ENCODE measurements around the gene HOXC10. TPM values are rescaled to one million over a fixed set of nuclear protein-coding genes. Genes with fewer than 3 reads are reported as not detected.

The HOXC10 gene
- total and polyA plus RNA-seq, 2 of the 8 experiments (the other 6 are each of a cell fraction or from before 2014, with no cell fraction given), result not detected

DNA sequence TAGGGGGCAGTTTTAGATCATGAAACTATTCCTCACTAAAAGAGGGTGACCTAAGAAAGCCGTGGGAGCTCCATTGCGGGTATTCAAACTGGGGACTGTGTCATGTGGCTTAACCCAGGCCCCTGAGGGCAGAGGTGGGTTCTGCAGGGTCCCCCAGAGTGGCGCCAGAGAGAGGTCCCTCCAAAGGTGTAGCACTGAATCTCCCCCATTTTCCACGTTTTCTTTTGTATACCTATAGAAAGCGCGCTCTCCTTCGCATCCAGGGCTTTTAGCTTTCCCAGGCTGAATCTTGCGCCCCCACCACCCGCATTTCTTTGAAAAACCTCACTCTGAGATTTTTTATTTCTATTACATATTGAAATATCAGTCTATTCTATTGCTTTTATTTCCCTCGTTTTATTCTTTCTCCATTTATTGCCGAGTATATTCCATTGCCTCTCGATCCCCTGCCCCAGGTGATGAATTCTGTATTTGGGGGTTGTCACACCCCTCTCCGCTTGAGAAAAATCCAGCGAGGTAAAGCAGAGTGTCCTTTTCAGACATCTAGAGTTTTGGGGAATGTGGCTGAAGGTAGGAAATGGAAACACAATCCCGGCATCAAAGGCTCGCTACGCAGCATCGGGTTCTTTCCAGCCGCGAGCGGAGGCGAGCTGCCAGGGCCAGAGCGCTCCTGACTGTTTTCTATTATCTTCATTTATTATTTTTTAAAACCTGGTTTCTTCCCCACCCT is 47.2 kb upstream of the HOXC10 start:
- H3K9ac ChIP-seq (replicated peaks in 1 of 4; ENCODE audit: extremely low read depth in 1 of 4, low read depth in 3 of 4, low read length in 3 of 4), result no peak overlapping the region
- H3K4me2 ChIP-seq (ENCODE audit: insufficient read depth in 1 of 2, low read depth in 2 of 2, low read length in 2 of 2), result peak overlapping the region; percentile 36 to 52; a peak in 3 of 4 replicates
- TF ChIP-seq POLR2A (IDR thresholded peaks at IDR 0.05; ENCODE audit: control extremely low read depth in 1 of 2, low read depth in 2 of 2, low read length in 2 of 2) (no peak), RFX5 (IDR thresholded peaks at IDR 0.05; ENCODE audit: borderline replicate concordance, low read depth, low read length) (no peak), POU5F1 (IDR thresholded peaks at IDR 0.05; ENCODE audit: low read depth, low read length) (no peak), CHD2 (IDR thresholded peaks at IDR 0.05; ENCODE audit: low read length) (no peak), CTBP2 (IDR thresholded peaks at IDR 0.05; ENCODE audit: borderline replicate concordance, insufficient read depth, insufficient read length, low read length) (peak; percentile 21), EZH2 (IDR thresholded peaks at IDR 0.05; ENCODE audit: low read depth, low read length, severe bottlenecking) (peak; percentile 54), BACH1 (IDR thresholded peaks at IDR 0.05; ENCODE audit: low read length) (no peak), EP300 (IDR thresholded peaks at IDR 0.05; ENCODE audit: borderline replicate concordance in 1 of 2, low read depth in 2 of 2, low read length in 2 of 2) (no peak)
- TF ChIP-seq, protein P1, sequence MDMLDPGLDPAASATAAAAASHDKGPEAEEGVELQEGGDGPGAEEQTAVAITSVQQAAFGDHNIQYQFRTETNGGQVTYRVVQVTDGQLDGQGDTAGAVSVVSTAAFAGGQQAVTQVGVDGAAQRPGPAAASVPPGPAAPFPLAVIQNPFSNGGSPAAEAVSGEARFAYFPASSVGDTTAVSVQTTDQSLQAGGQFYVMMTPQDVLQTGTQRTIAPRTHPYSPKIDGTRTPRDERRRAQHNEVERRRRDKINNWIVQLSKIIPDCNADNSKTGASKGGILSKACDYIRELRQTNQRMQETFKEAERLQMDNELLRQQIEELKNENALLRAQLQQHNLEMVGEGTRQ (IDR thresholded peaks at IDR 0.05; ENCODE audit: low read length), result no peak
- TF ChIP-seq, protein P2, sequence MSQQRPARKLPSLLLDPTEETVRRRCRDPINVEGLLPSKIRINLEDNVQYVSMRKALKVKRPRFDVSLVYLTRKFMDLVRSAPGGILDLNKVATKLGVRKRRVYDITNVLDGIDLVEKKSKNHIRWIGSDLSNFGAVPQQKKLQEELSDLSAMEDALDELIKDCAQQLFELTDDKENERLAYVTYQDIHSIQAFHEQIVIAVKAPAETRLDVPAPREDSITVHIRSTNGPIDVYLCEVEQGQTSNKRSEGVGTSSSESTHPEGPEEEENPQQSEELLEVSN (IDR thresholded peaks at IDR 0.05), result no peak

More for the DNA sequence above, 47.2 kb upstream of the HOXC10 start:
- no peak overlapping the region for H3K56ac ChIP-seq (replicated peaks; ENCODE audit: insufficient read length, low read depth, low read length)
- H3K27me3 ChIP-seq (replicated peaks in 1 of 4; ENCODE audit: control insufficient read depth in 3 of 4, extremely low read depth in 1 of 4, insufficient read depth in 3 of 4, low read length in 3 of 4), result peaks cover 91 to 100% (median 98%) of the 10 kb centered on the region in 4 experiments
- no peak overlapping the region for H2BK20ac ChIP-seq (ENCODE audit: low read length)
- H4K91ac ChIP-seq (replicated peaks; ENCODE audit: insufficient read length, low read length), result no peak overlapping the region
- no peak overlapping the region for H3K4ac ChIP-seq (replicated peaks; ENCODE audit: insufficient read length, low read depth, low read length)
- no peak overlapping the region for H4K5ac ChIP-seq (ENCODE audit: insufficient read length, low read depth, low read length)
- no peak overlapping the region for H4K8ac ChIP-seq (ENCODE audit: extremely low read depth, insufficient read depth, low read length)
- POLR2A ChIA-PET (ENCODE audit: partially characterized antibody), result interaction anchor here (0.7 to 3.0 kb wide), 5 partner anchors 11 to 279 kb away, joined by 3 to 12 read pairs (median 3); no protein-coding TSS in a partner anchor
- no peaks in the 10 kb centered on the region; the same call in 1 of the 2 replicates for H3K23me2 ChIP-seq (ENCODE audit: low read depth, low read length)
- peaks cover 0 to 6% (median 5%) of the 10 kb centered on the region in 4 experiments; a peak in 4 of 7 replicates for H3K4me1 ChIP-seq (replicated peaks in 1 of 4; ENCODE audit: control insufficient read depth in 3 of 4, insufficient read depth in 4 of 4, low read length in 3 of 4)
- no peaks in the 10 kb centered on the region for H3K79me1 ChIP-seq (ENCODE audit: low read depth, low read length)
- no peak overlapping the region for H2BK15ac ChIP-seq (ENCODE audit: low read length)
- peaks cover 0 to 6% (median 0%) of the 10 kb centered on the region in 4 experiments; a peak in 1 of 8 replicates for H3K36me3 ChIP-seq (ENCODE audit: control insufficient read depth in 2 of 4, insufficient read depth in 4 of 4, low read length in 3 of 4)
- H2BK5ac ChIP-seq (ENCODE audit: low read depth, low read length), result no peak overlapping the region
- H3K18ac ChIP-seq (ENCODE audit: extremely low read depth, low read length), result no peak overlapping the region
- CTCF ChIA-PET (ENCODE audit: partially characterized antibody), result interaction anchor here (0.6 to 1.9 kb wide), 4 partner anchors 8 to 265 kb away, joined by 3 to 5 read pairs (median 4); no protein-coding TSS in a partner anchor
- no peak overlapping the region for H2AFZ ChIP-seq (ENCODE audit: low read length)
- H2BK120ac ChIP-seq (replicated peaks; ENCODE audit: low read depth, low read length), result no peak overlapping the region
- H2BK12ac ChIP-seq (ENCODE audit: low read depth, low read length), result 0 out of 2 replicates have a peak overlapping the region, but pooled peaks have one; percentile 14
- H3K27ac ChIP-seq (ENCODE audit: low read depth, low read length), result no peak overlapping the region
- H3K9me3 ChIP-seq (ENCODE audit: insufficient read depth in 2 of 2, low read depth in 1 of 2, low read length in 1 of 2), result no peaks in the 10 kb centered on the region
- WGBS, 2 experiments (ENCODE audit: extremely low coverage in 1 of 2, insufficient coverage in 1 of 2, insufficient read length in 1 of 2, insufficient replicate concordance in 2 of 2, low coverage in 1 of 2, low lambda C conversion rate in 2 of 2, missing lambda C conversion rate in 1 of 2), result 26% methylated on average over 23 of the region's 23 CpGs; no CpG with 5 or more reads in 1 of the 2 experiments
- H2AK5ac ChIP-seq (ENCODE audit: low read depth, low read length), result no peak overlapping the region
- H3K23ac ChIP-seq (ENCODE audit: insufficient read length), result no peak overlapping the region
- no peak for FAIRE-seq
- H4K20me1 ChIP-seq (replicated peaks in 1 of 2; ENCODE audit: control insufficient read depth in 1 of 2, insufficient read depth in 2 of 2, low read length in 2 of 2), result peaks cover 12 to 29% of the 10 kb centered on the region in 2 experiments
- H3K14ac ChIP-seq (ENCODE audit: insufficient read length), result no peak overlapping the region
- no peak for DNase-seq (ENCODE audit: low read depth in 1 of 2, low spot score in 2 of 2)
- peak overlapping the region in 1 of 4 experiments; percentile 29; a peak in 3 of 8 replicates for H3K4me3 ChIP-seq (ENCODE audit: extremely low read depth in 1 of 4, insufficient read depth in 2 of 4, low read depth in 3 of 4, low read length in 4 of 4)
- no peaks in the 10 kb centered on the region for H3K79me2 ChIP-seq (ENCODE audit: control insufficient read depth in 1 of 2, insufficient read depth in 2 of 2, low read length in 2 of 2)
